Fibroblast of the aortic adventitia (primary cell): Measurements from ENCODE around the gene CDCA8. TPM values are rescaled to one million over a fixed set of nuclear protein-coding genes. Genes with fewer than 3 reads are reported as not detected.

Experiments used
- DNase-seq: peaks from one replicate; pipeline ENCODE4 v3.0.0-alpha.2; 2010; ENCODE audit warnings: low read depth
- H3K4me3 ChIP-seq: 2 replicates; pipeline ENCODE4 v1.5.1; 2011; ENCODE audit warnings: low read depth, mild to moderate bottlenecking, control low read depth, low read length, moderate library complexity
- small RNA-seq: library from RNA; depleted of rRNA; stranded (forward); fragments of <200 nt; gene quantifications from one replicate; pipeline ENCODE3, GENCODE V24; 2012
- total RNA-seq: library from RNA; depleted of rRNA; stranded (reverse); fragments of >200 nt; gene quantifications from 2 replicates; pipeline ENCODE4 v1.2.3, GENCODE V29; 2012; ENCODE audit warnings: low replicate concordance
- TF ChIP-seq, protein P1 (sequence below): IDR thresholded peaks from 2 replicates; pipeline ENCODE4 v1.5.1; 2011; ENCODE audit warnings: mild to moderate bottlenecking, low read length, control low read depth, inconsistent platforms; ENCODE audit not compliant: insufficient read depth

Gene CDCA8
- total RNA-seq, 1 donor = 12.8 TPM

DNA sequence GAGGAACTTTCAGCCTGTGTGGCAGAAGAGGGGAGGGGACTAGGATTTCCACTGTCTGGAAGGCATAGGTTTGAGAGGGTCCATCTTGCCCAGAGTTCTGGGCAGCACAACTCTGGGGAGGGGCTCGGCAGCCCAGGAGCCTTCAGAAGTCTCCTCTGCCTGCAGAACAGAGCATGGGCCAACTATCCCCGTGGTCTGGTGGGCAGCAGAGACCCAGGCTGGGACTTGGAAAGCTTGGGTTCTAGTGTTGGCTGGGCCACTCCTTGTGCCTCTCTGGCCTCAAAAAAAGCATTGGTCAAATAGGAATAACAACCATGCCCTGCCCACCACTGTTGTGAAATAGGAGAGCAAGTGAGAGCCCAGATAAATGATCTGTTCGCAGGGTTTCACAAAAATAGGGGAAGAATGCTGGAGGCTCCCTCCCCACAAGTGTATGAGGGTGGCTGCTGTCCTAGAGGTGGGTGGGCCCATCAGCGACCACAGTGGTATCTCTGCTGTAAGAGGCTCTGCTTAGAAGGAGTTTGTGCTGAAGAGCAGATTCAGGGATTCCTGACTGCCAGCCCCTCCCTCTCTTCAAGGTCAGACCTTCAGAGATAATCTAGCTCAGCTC, 63.7 kb downstream of the CDCA8 start:
- TF ChIP-seq, protein P1, sequence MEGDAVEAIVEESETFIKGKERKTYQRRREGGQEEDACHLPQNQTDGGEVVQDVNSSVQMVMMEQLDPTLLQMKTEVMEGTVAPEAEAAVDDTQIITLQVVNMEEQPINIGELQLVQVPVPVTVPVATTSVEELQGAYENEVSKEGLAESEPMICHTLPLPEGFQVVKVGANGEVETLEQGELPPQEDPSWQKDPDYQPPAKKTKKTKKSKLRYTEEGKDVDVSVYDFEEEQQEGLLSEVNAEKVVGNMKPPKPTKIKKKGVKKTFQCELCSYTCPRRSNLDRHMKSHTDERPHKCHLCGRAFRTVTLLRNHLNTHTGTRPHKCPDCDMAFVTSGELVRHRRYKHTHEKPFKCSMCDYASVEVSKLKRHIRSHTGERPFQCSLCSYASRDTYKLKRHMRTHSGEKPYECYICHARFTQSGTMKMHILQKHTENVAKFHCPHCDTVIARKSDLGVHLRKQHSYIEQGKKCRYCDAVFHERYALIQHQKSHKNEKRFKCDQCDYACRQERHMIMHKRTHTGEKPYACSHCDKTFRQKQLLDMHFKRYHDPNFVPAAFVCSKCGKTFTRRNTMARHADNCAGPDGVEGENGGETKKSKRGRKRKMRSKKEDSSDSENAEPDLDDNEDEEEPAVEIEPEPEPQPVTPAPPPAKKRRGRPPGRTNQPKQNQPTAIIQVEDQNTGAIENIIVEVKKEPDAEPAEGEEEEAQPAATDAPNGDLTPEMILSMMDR = no peak
- no peak for DNase-seq
- no peak overlapping the region for H3K4me3 ChIP-seq

Small RNA genes lying within 50 kb of the gene (small RNA-seq; reads per million reads assigned to genes)
- gene RF00019 = not detected

Other genes with a start within 250 kb of the CDCA8 start
- 5.3 and 8.2 TPM in 2 replicates for gene ZC3H12A, start 217.9 kb upstream of the CDCA8 start, total RNA-seq
- 17.6 and 84.5 TPM in 2 replicates for gene MEAF6, start 177.8 kb upstream of the CDCA8 start, total RNA-seq
- 12.9 and 23.5 TPM in 2 replicates for gene SNIP1, start 138.2 kb upstream of the CDCA8 start, total RNA-seq
- 7.4 and 13.7 TPM in 2 replicates for gene DNALI1, start 135.6 kb upstream of the CDCA8 start, total RNA-seq
- gene GNL2, start 96.6 kb upstream of the CDCA8 start, total RNA-seq = 72.7 and 75.5 TPM in 2 replicates
- 0.49 TPM in 1 of 2 replicates, not detected in the other for gene RSPO1, start 57.6 kb upstream of the CDCA8 start, total RNA-seq
- not detected in 2 replicates for gene EPHA10, start 72.6 kb downstream of the CDCA8 start, total RNA-seq
- gene MANEAL, start 101.3 kb downstream of the CDCA8 start, total RNA-seq = 0.65 and 0.99 TPM in 2 replicates
- gene C1orf122, start 115.3 kb downstream of the CDCA8 start, total RNA-seq = 14.5 and 24.0 TPM in 2 replicates
- 3.1 and 8.9 TPM in 2 replicates for gene YRDC, start 115.7 kb downstream of the CDCA8 start, total RNA-seq
- 4.7 and 7.4 TPM in 2 replicates for gene MTF1, start 167.1 kb downstream of the CDCA8 start, total RNA-seq